Activated CD4-positive, alpha-beta memory T cell treated with anti-CD3 and anti-CD28 coated beads, Interleukin-2, amount 10 ng/mL, durations not matched to agents 7 days and 5 days (primary cell): ENCODE data around the gene ZNF738. TPM values are rescaled to one million over a fixed set of nuclear protein-coding genes. Genes with fewer than 3 reads are reported as not detected.
A peak's percentile ranks its signal among the peaks of the same experiment; 100 is the strongest.
"Not testable (repeated sequence)": the region's sequence is repeated elsewhere in the genome, so short reads cannot be mapped to it uniquely, and the experiment has no call there.

Experiments used
- CTCF ChIA-PET: fragments of 350-600 bp; sonication (Branson Sonifier 250); formaldehyde crosslinking; loops from one replicate; lab custom pipeline; 2021; ENCODE audit warnings: antibody characterized with exemption, inconsistent platforms; lab: Charles Lee
- POLR2A ChIA-PET: fragments of 350-600 bp; sonication (Branson Sonifier 250); formaldehyde crosslinking; loops from one replicate; lab custom pipeline; 2021; ENCODE audit warnings: antibody characterized with exemption; lab: Charles Lee
- DNase-seq: peaks from one replicate; pipeline ENCODE4 v3.0.0-alpha.2; 2020
- H3K27ac Mint-ChIP-seq: one replicate; pipeline ENCODE4 v1.8.0; 2021; ENCODE audit warnings: mild to moderate bottlenecking, mixed read lengths
- H3K27me3 Mint-ChIP-seq: one replicate; pipeline ENCODE4 v1.8.0; 2021; ENCODE audit warnings: mixed read lengths
- H3K36me3 Mint-ChIP-seq: one replicate; pipeline ENCODE4 v1.8.0; 2021; ENCODE audit warnings: low read depth, mixed read lengths
- H3K4me1 Mint-ChIP-seq: one replicate; pipeline ENCODE4 v1.8.0; 2021; ENCODE audit warnings: mixed read lengths
- H3K4me3 Mint-ChIP-seq: one replicate; pipeline ENCODE4 v1.8.0; 2021; ENCODE audit warnings: mild to moderate bottlenecking, mixed read lengths
- H3K9me3 Mint-ChIP-seq: one replicate; pipeline ENCODE4 v1.8.0; 2021; ENCODE audit warnings: mixed read lengths
- total RNA-seq, 2 experiments: library from RNA; stranded (reverse); gene quantifications; one replicate each; pipeline ENCODE4 v1.2.3, GENCODE V29; 2021

ZNF738 gene
- total RNA-seq, 2 experiments from 2014 or later: 10.5 to 11.2 TPM

DNA sequence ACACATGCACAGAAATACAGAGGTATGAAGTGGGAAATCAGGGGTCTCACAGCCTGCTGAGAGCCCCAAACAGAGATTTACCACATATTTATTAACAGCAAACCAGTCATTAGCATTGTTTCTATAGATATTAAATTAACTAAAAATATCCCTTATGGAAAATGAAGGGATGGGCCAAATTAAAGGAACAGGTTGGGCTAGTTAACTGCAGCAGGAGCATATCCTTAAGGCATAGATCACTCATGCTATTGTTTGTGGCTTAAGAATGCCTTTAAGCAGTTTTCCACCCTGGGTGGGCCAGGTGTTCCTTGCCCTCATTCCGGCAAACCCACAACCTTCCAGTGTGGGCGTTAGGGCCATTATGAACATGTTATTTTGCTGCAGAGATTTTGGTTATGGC lies 14.0 kb upstream of the ZNF738 start:
- H3K4me1 Mint-ChIP-seq, CTCF ChIA-PET, H3K4me3 Mint-ChIP-seq, H3K27ac Mint-ChIP-seq, DNase-seq, H3K36me3 Mint-ChIP-seq, H3K27me3 Mint-ChIP-seq: not testable (repeated sequence)
- H3K9me3 Mint-ChIP-seq: peaks cover 28% of the 10 kb centered on the region
- POLR2A ChIA-PET: interaction anchor here (1.1 kb wide), 1 partner anchor 14 kb away, joined by 3 read pairs; the partner anchor contains the start of gene ZNF738

DNA sequence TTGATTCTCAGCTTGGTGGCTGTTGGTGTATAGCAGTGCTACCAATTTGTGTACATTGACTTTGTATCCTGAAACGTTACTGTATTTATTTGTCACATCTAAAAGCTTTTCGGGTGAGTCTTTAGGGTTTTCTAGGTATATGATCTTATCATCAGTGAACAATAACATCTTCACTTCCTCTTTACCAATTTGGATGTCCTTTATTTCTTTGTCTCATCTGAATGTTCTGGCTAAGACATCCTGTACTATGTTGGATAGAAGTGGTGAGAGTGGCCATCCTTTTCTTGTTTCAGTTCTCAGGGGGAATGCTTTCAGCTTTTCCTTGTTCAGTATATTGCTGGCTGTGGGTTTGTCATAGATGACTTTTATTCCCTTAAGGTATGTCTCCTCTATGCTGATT lies 6.0 kb upstream of the ZNF738 start:
- Mint-ChIP-seq H3K27me3 (no peaks in the 10 kb centered on the region), H3K36me3 (no peaks in the 10 kb centered on the region), H3K27ac (no peak overlapping the region), H3K4me3 (no peak overlapping the region), H3K4me1 (peaks cover 4% of the 10 kb centered on the region), H3K9me3 (peaks cover 46% of the 10 kb centered on the region)
- no peak for DNase-seq
- ChIA-PET CTCF (interaction anchor here (0.7 kb wide), 1 partner anchor 24 kb away, joined by 3 read pairs; the partner anchor contains the start of gene ZNF708), POLR2A (no interaction called here)

DNA sequence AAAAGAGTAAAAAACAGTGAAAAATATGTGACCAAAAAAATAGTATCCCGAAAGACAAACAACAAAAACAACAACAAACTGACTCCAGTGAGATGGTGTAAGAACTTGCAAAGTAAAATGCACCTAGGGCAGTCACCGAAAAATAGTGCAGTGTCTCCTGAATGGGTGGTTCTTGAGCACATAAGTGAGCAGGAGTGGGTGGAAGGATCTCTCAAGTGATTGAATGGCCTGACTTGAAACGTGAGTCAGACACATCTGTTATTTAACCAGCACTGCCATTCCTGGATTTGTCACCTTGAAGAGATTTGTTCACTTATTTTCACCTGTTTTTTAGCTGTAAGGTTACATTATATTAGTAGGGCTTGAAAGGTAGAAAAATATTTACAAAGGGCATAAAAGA lies 3.5 kb downstream of the ZNF738 start:
- Mint-ChIP-seq H3K9me3 (peaks cover 26% of the 10 kb centered on the region), H3K27me3 (no peaks in the 10 kb centered on the region), H3K4me1 (peaks cover 10% of the 10 kb centered on the region), H3K27ac (no peak overlapping the region), H3K4me3 (no peak overlapping the region), H3K36me3 (peaks cover 76% of the 10 kb centered on the region)
- CTCF ChIA-PET: no interaction called here
- POLR2A ChIA-PET: interaction anchor here (1.4 kb wide), 1 partner anchor 35 kb away, joined by 3 read pairs; the partner anchor contains the start of gene ZNF493
- no peak for DNase-seq

DNA sequence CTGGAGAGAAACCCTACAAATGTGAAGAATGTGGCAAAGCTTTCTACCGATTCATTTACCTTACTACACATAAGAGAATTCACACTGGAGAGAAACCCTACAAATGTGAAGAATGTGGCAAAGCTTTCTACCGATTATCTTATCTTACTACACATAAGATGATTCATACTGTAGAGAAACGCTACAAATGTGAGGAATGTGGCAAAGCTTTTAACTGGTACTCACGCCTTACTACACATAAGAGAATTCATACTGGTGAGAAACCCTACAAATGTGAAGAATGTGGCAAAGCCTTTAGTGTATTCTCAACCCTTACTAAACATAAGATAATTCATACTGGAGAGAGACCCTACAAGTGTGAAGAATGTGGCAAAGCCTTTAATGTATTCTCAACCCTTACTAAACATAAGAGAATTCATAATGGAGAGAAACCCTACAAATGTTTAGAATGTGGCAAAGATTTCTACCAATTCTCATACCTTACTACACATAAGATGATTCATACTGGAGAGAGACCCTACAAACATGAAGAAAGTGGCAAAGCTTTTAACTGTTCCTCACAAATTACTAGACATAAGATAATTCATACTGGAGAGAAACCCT lies 25.3 kb downstream of the ZNF738 start:
- Mint-ChIP-seq H3K4me3 (no peak overlapping the region), H3K27me3 (no peaks in the 10 kb centered on the region), H3K27ac (no peak overlapping the region), H3K4me1 (no peaks in the 10 kb centered on the region), H3K9me3 (peaks cover 65% of the 10 kb centered on the region), H3K36me3 (peaks cover 61% of the 10 kb centered on the region)
- ChIA-PET POLR2A (interaction anchor here (0.9 kb wide), 1 partner anchor 25 kb away, joined by 3 read pairs; no protein-coding TSS in a partner anchor), CTCF (no interaction called here)
- no peak for DNase-seq

DNA sequence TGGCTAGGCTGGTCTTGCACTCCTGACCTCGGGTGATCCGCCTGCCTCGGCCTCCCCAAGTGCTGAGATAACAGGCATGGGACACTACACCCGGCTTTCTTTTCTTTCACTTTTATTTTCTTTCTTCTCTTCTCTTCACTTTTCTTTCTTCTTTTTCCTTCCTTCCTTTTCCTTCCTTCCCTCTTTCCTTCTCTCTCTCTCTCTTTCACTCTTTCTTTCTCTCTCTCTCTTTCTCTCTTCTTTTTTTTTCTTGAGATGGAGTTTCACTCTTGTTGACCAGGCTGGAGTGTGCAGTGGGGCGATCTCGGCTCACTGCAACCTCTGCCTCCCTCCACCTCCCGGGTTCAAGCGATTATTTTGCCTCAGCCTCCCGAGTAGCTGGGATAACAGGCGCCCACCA lies 37.3 kb downstream of the ZNF738 start:
- ChIA-PET POLR2A (interaction anchor here (0.8 to 2.4 kb wide), 15 partner anchors 36 to 1229 kb away, joined by 3 to 28 read pairs (median 6); partner anchors contain the start of genes ZNF100, ZNF429, ZNF43 and ZNF430), CTCF (no interaction called here)
- Mint-ChIP-seq H3K4me1 (peaks cover 22% of the 10 kb centered on the region), H3K27ac (no peak overlapping the region), H3K4me3 (no peak overlapping the region), H3K27me3 (no peaks in the 10 kb centered on the region), H3K36me3 (peaks cover 37% of the 10 kb centered on the region), H3K9me3 (peaks cover 34% of the 10 kb centered on the region)
- no peak for DNase-seq

DNA sequence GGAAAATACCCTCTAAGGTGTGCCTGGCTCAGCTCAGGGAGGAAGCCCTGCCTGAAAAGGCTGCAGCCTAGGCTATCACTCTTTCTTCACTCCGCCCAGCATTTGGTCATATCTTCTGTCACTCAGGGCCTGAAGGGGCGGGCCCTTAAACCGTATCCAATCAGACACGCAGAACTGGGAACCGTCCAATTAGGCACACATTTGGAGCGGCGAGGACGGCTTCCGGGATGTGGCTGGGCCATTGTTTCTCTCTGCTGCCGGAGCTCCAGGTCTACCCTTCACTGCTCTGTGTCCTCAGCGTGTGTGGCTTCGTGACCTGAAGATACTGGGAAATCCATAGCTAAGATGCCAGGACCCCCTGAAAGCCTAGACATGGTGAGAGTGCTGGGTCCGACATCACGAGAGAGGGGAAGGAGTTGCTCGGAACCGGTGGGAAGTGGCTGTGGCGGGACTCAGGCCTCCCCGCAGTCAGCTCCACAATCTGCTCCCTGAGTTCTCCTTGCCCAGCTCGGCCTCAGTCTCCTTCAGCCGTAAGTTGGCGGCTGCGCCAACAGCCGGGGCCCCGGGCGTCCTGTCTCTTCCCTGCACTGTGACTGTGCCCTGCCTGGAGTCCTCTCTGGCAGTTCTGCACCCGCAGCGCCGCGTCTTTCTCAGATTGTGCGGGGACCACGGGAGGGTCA lies 38.2 kb downstream of the ZNF738 start, which contains the start of gene ZNF493:
TSS of gene ZNF493 (plus strand) at position 241 of the 680 bp plus-strand sequence. CDS start at position 346, 105 bp downstream.
- Mint-ChIP-seq H3K9me3 (peaks cover 27% of the 10 kb centered on the region), H3K27ac (peak within 1 kb of the TSS; percentile 81), H3K36me3 (peaks cover 41% of the 10 kb centered on the region), H3K4me3 (peak within 1 kb of the TSS; percentile 93), H3K4me1 (peaks cover 22% of the 10 kb centered on the region), H3K27me3 (no peaks in the 10 kb centered on the region)
- DNase-seq: peak; percentile 93
- ChIA-PET CTCF (interaction anchor here (0.9 kb wide), 1 partner anchor 69 kb away, joined by 3 read pairs; no protein-coding TSS in a partner anchor), POLR2A (interaction anchor here (0.7 to 2.4 kb wide), 29 partner anchors 34 to 1877 kb away, joined by 3 to 28 read pairs (median 4); partner anchors contain the start of genes ZNF100, ZNF257, ZNF429 and ZNF43)

DNA sequence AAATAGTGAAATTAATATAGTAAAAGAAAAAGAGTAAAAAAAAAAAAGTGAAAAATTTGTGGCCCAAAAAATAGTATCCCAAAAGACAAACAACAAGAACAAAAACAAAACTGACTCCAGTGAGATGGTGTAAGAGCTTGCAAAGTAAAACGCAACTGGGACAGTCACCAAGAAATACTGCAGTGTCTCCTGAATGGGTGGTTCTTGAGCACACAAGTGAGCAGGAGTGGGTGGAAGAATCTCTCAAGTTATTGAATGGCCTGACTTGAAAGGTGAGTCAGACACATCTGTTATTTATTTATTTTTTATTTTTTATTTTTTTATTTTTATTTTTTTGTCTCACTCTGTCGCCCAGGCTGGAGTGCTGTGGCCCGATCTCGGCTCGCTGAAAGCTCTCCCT lies 40.1 kb downstream of the ZNF738 start:
- H3K4me3 Mint-ChIP-seq: no peak overlapping the region
- POLR2A ChIA-PET: no interaction called here
- H3K27me3 Mint-ChIP-seq: no peaks in the 10 kb centered on the region
- CTCF ChIA-PET: interaction anchor here (0.7 kb wide), 1 partner anchor 726 kb away, joined by 3 read pairs; no protein-coding TSS in a partner anchor
- H3K9me3 Mint-ChIP-seq: peaks cover 29% of the 10 kb centered on the region
- peaks cover 55% of the 10 kb centered on the region for H3K36me3 Mint-ChIP-seq
- H3K4me1 Mint-ChIP-seq: peaks cover 22% of the 10 kb centered on the region
- no peak for DNase-seq
- H3K27ac Mint-ChIP-seq: no peak overlapping the region

DNA sequence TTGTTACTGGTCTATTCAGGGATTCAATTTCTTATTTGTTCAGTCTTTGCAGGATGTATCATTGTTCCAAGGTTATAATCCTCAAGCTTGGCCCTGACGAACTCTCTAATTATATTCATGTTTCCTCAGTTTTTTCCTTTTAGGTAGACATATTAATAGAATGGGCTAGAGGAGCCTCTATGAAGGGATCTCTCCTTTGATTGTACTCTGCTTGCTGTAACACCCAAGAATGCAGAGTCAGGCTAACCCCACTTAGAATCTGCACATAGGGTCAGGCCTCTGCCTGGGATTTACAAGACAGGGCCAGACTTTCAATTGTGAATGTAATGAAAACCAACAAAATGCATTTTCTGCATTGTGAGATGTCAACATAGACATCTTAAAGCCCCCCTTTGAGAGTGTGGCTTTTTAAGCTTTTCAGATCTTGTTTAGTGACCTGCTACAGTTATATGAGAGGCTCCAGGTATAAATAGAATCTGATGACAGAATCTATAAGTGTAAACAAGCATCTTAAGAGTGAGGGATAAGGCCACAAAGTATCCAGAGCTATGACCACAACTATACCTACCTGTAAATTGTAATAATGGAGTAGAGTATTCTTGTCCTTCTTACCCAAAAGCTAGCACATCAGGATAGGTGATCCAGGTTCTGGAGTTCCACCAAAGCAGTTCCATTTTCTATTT lies 43.6 kb downstream of the ZNF738 start:
- DNase-seq: no peak
- H3K27me3 Mint-ChIP-seq: no peaks in the 10 kb centered on the region
- H3K4me3 Mint-ChIP-seq: no peak overlapping the region
- peaks cover 73% of the 10 kb centered on the region for H3K36me3 Mint-ChIP-seq
- CTCF ChIA-PET: no interaction called here
- peaks cover 41% of the 10 kb centered on the region for H3K9me3 Mint-ChIP-seq
- no peak overlapping the region for H3K27ac Mint-ChIP-seq
- H3K4me1 Mint-ChIP-seq: peaks cover 15% of the 10 kb centered on the region
- POLR2A ChIA-PET: interaction anchor here (0.6 kb wide), 1 partner anchor 320 kb away, joined by 4 read pairs; no protein-coding TSS in a partner anchor

DNA sequence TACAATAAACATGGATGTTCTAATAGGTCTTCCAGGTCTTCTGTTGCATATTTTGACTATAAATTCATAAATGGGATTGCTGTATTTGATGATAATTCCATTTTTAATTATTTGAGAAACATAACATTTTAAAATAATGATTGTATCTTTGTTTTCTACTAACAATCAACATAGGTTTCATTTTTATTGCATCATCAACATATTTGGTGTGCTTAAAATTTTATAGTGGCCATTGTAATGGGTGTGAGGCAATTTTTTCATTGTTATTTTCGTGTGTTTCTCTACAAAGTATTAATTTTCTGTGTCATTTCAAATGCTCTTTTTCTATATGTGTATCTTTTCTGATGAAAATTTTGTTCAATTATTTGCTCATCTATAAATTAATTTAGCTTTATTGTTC lies 51.4 kb downstream of the ZNF738 start:
- POLR2A ChIA-PET: no interaction called here
- CTCF ChIA-PET: no interaction called here
- Mint-ChIP-seq H3K9me3 (peaks cover 43% of the 10 kb centered on the region), H3K4me3 (no peak overlapping the region), H3K36me3 (peaks cover 83% of the 10 kb centered on the region), H3K27ac (no peak overlapping the region), H3K27me3 (no peaks in the 10 kb centered on the region), H3K4me1 (no peaks in the 10 kb centered on the region)
- DNase-seq: no peak

DNA sequence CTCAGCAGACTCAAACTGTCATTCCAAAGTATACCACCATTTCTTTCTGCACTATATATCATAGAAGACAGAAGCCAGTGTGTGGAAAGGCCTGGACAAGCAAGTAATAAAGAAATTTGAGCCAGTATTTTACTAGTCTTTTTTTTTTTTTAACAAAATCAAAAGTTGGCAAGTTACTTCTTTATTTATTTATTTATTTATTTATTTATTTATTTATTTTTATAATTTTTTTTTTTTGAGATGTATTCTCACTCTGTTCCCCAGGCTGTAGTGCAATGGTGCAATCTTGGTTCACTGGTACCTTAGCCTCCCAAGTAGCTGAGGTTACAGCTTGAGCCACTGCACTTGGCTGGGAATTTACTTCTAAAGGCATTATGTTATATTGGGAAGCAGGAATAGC lies 63.4 kb downstream of the ZNF738 start:
- H3K9me3 Mint-ChIP-seq: peaks cover 64% of the 10 kb centered on the region
- H3K36me3 Mint-ChIP-seq: peaks cover 57% of the 10 kb centered on the region
- POLR2A ChIA-PET: no interaction called here
- no peak overlapping the region for H3K4me3 Mint-ChIP-seq
- H3K4me1 Mint-ChIP-seq: no peaks in the 10 kb centered on the region
- CTCF ChIA-PET: no interaction called here
- no peaks in the 10 kb centered on the region for H3K27me3 Mint-ChIP-seq
- no peak for DNase-seq
- H3K27ac Mint-ChIP-seq: no peak overlapping the region

DNA sequence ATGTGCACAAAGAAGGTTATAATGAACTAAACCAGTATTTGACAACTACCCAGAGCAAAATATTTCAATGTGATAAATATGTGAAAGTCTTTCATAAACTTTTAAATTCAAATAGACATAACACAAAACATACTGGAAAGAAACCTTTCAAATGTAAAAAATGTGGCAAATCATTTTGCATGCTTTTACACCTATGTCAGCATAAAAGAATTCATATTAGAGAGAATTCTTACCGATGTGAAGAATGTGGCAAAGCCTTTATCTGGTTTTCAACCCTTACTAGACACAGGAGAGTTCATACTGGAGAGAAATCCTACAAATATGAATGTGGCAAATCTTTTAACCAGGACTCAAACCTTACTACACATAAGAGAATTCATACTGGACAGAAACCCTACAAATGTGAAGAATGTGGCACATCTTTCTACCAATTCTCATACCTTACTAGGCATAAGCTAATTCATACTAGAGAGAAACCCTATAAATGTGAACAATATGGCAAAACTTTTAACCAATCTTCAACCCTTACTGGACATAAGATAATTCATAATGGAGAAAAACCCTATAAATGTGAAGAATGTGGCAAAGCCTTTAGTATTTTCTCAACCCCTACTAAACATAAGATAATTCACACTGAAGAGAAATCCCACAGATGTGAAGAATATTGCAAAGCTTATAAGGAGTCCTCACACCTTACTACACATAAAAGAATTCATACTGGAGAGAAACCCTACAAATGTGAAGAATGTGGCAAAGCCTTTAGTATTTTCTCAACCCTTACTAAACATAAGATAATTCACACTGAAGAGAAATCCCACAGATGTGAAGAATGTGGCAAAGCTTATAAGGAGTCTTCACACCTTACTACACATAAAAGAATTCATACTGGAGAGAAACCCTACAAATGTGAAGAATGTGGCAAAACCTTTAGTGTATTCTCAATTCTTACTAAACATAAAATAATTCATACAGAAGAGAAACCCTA lies 64.5 kb downstream of the ZNF738 start:
- CTCF ChIA-PET: no interaction called here
- peaks cover 46% of the 10 kb centered on the region for H3K36me3 Mint-ChIP-seq

More for the DNA sequence above, 64.5 kb downstream of the ZNF738 start:
- Mint-ChIP-seq H3K9me3 (peaks cover 55% of the 10 kb centered on the region), H3K4me1 (no peaks in the 10 kb centered on the region), H3K4me3 (no peak overlapping the region), H3K27me3 (no peaks in the 10 kb centered on the region), H3K27ac (no peak overlapping the region)
- POLR2A ChIA-PET: no interaction called here
- DNase-seq: no peak
